Fibroblast of peridontal ligament (primary cell): Measurements from ENCODE around the gene GJD3.
"Not testable (repeated sequence)": the region's sequence is repeated elsewhere in the genome, so short reads cannot be mapped to it uniquely, and the experiment has no call there.

Source experiments
- DNase-seq: peaks from one replicate; pipeline ENCODE4 v3.0.0-alpha.2; 2010; ENCODE audit errors: extremely low read depth

The GJD3 gene, protein sequence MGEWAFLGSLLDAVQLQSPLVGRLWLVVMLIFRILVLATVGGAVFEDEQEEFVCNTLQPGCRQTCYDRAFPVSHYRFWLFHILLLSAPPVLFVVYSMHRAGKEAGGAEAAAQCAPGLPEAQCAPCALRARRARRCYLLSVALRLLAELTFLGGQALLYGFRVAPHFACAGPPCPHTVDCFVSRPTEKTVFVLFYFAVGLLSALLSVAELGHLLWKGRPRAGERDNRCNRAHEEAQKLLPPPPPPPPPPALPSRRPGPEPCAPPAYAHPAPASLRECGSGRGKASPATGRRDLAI

GRCh38 chr17:40364121-40364861, at the start of gene GJD3:
Gene GJD3 (minus strand): TSS chr17:40364737. CDS start chr17:40363815, 922 bp downstream.
- no peak for DNase-seq

DNA sequence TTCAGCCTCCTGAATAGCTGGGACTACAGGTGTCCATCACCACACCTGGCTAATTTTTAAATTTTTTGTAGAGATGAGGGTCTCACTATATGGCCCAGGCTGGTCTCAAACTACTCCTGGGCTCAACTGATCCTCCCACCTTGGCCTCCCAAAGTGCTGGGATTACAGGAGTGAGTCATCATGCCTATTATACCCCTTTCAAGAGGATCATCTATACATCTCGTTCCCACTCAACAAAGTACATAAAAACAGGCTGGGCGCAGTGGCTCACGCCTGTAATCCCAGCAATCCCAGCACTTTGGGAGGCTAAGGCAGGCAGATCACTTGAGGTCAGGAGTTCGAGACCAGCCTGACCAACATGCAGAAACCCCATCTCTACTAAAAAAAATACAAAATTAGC, 49.8 kb upstream of the GJD3 start:
- not testable (repeated sequence) for DNase-seq

- no peak for DNase-seq
Observed at GRCh38 chr17:40412880-40413279, 48.3 kb upstream of the GJD3 start.

DNA sequence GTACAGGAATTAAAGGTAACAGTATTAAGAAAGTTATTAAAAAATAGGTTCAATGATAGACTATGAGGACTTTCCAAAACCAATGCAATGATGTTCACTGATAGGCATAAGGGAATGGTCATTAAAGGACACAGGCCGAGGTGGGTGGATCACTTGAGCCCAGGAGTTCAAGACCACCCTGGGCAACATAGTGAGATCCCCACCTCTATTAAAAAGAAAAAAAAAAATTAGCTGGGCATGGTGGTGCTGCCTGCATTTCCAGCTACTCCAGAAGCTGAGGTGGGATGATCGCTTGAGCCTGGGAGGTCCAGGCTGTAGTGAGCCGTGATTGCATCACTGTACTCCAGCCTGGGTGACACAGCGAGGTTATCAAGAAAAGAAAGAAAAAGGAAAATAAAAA, 47.3 kb upstream of the GJD3 start:
- DNase-seq = no peak

GRCh38 chr17:40410082-40410481, 45.5 kb upstream of the GJD3 start:
- no peak for DNase-seq

DNA sequence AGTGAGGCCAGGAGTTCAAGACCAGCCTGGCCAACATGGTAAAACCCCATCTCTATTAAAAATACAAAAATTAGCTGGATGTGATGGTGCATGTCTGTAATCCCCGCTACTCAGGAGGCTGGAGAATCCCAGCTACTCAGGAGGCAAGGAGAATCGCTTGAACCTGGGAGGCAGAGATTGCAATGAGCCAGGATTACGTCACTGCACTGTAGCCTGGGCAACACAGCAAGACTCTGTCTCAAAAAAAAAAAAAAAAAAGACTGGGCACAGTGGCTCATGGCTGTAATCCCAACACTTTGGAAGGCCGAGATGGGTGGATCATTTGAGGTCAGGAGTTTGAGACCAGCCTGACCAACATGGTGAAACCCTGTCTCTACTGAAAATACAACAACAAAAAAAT, 45.0 kb upstream of the GJD3 start:
- DNase-seq = not testable (repeated sequence)

GRCh38 chr17:40407460-40407859, 42.9 kb upstream of the GJD3 start:
- no peak for DNase-seq

DNA sequence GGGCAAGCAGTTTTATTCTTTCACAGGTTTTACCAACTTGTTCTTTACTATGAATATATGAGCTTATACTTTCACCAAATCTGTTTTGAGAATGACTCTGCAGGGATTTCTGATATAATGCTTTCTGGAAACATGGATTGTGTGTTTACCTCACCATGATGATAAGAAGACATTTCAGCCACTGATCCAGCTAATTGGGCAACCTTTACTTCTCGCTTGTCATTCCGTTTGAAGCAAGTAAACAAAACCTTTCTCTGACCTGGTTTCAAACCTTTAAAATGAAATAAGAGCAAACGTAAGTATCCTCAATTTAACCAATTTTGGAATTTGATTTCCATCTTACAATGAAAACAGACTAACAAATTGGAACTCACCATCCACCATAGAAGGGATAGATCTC, 39.5 kb upstream of the GJD3 start:
- no peak for DNase-seq

DNA sequence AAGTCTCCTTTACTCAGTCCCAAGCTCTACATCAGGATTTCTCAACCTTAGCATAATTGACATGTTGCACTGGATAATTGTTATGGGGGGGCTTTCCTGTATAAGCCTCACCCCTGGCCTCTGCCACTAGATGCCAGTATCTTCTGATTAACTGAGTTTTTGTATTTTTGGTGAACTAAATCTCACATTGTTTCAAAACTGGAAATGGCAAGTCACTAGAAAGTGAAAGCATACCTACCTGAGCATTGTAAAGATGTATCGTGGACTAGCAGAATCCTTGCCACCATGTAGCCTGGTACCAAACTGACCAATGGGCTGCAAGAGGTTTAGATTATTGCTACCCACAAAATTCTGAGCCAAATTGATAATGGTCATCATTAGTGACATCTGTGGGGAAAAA, 38.1 kb upstream of the GJD3 start:
- no peak for DNase-seq

GRCh38 chr17:40399185-40399584, 34.6 kb upstream of the GJD3 start:
- peak; percentile 87 for DNase-seq

GRCh38 chr17:40386555-40386954, 22.0 kb upstream of the GJD3 start:
- DNase-seq = not testable (repeated sequence)

GRCh38 chr17:40382251-40382650, 17.7 kb upstream of the GJD3 start:
- DNase-seq = peak; percentile 76

DNA sequence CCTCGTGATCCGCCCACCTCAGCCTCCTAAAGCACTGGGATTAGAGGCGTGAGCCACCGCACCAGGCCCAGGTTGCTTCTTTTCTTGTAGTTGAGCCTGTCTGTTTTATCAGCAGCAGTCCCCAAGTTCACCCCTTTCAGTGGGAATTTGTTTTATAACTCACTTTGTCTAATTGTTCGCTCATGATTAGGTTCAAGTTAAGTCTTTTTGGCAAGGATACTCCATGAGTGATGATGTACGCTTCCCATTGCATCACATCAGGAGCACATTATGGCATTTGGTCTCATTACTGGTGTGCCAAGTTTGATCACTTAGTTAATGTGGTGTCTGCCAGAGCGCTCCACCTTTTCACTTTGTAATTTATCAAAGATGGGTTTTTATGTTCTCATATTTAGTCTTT, 14.4 kb upstream of the GJD3 start:
- no peak for DNase-seq

DNA sequence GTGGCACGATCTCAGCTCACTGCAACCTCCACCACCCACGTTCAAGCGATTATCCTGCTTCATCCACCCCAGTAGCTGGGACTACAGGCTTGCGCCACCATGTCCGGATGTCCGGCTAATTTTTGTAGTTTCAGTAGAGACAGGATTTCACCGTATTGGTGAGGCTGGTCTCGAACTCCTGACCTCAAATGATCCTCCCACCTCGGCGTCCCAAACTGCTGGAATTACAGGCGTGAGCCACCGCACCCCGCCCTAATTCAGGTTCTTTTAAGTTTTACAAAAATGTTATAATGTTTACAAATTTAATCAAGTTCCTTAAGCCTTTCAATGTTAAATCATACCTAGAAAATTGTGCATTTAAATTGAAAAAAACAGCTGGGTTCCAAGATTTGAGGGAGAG, 13.3 kb upstream of the GJD3 start:
- DNase-seq = no peak

- not testable (repeated sequence) for DNase-seq
Observed at GRCh38 chr17:40376541-40376940, 12.0 kb upstream of the GJD3 start.

- not testable (repeated sequence) for DNase-seq
Observed at GRCh38 chr17:40375786-40376185, 11.2 kb upstream of the GJD3 start.

- no peak for DNase-seq
Observed at GRCh38 chr17:40374821-40375498, 10.4 kb upstream of the GJD3 start.

DNA sequence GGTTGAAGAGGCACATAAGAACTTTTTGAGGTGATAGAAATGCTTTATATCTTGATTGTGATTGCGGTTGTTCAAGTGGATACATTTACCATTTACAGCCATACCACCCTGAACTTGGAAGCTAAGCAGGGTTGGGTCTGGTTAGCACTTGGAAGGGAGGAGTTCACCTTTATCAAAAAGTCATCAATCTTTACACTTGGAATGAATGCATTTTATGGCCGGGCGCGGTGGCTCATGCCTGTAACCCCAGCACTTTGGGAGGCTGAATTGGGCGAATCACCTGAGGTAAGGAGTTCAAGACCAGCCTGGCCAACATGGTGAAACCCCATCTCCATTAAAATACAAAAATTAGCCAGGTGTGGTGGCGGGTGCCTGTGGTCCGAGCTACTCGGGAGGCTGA, 9.5 kb upstream of the GJD3 start:
- no peak for DNase-seq

- peak; percentile 62 for DNase-seq
Observed at GRCh38 chr17:40373324-40373723, 8.8 kb upstream of the GJD3 start.

DNA sequence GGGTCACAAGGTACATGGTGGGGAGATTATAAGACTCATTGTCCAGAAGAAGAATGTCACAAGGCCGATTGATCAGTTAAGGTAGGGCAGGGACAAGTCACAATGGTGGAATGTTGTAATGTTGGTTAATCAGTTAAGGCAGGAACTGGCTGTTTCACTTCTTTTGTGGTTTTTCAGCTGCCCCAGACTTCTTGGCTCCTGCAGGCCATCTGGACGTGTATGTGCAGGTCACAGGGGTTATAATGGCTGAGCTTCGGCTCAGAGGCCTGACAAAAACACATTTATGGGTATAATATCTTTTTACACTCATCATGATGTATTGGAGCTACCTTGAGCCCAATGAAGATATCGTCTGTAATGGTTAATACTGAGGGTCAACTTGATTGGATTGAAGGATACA, 8.1 kb upstream of the GJD3 start:
- not testable (repeated sequence) for DNase-seq

DNA sequence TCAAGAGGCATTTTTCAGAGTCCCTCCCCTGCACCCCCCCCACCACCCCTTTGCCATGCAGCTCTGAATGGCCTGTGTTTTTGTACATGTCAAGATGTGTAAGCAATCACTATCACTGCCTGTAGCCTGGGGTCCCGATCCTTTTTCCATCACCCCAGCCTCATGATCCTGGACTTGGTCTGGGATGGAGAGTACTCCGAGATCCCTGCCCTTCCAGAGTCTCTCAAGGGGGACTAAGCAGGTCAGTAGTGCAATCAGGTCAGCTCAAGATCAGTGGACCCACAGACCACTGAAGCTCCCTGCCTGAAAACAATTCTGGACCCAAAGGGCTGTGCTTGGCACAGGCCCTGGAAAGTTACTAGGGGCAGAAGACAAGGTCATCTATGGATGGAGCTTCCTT, 7.5 kb upstream of the GJD3 start:
- DNase-seq = no peak

- no peak for DNase-seq
Observed at GRCh38 chr17:40371261-40371929, 6.9 kb upstream of the GJD3 start.
